ENCODE data around the gene ULBP1. TPM values are rescaled to one million over a fixed set of nuclear protein-coding genes. Genes with fewer than 3 reads are reported as not detected.
"Not testable (repeated sequence)": the region's sequence is repeated elsewhere in the genome, so short reads cannot be mapped to it uniquely, and the experiment has no call there.

The ULBP1 gene
- total RNA-seq (ENCODE audit: low replicate concordance), result 0.48 and 8.2 TPM in 2 replicates
- long read RNA-seq, transcript ULBP1-201 (5 exons, 3,142 nt), result major isoform, 31 of 38 reads
- long read RNA-seq, partial matches to known transcripts, result 2 of 38 reads
- long read RNA-seq, other reads (novel, unspliced or antisense), result 5 of 38 reads

- no peaks in the 10 kb centered on the region for H3K36me3 Mint-ChIP-seq
- DNase-seq (ENCODE audit: extremely low spot score, unreplicated experiment), result peak; percentile 82
- peaks cover 100% of the 10 kb centered on the region for H3K27me3 Mint-ChIP-seq
- peak within 1 kb of the TSS; percentile 95 for H3K4me3 Mint-ChIP-seq
- H3K27ac Mint-ChIP-seq, result peak within 1 kb of the TSS; percentile 98
- H3K4me1 Mint-ChIP-seq (ENCODE audit: unreplicated experiment), result peaks cover 16% of the 10 kb centered on the region
- peak; percentile 6 for TF ChIP-seq CTCF (conservative IDR thresholded peaks at IDR 0.05)
- H3K9me3 Mint-ChIP-seq, result no peaks in the 10 kb centered on the region
Observed at GRCh38 chr6:149963462-149964307, at the start of gene ULBP1. Gene ULBP1, plus strand, starts transcription at chr6:149963943. Its CDS starts 107 bp downstream, at chr6:149964050.

- Mint-ChIP-seq H3K4me1 (ENCODE audit: unreplicated experiment) (no peaks in the 10 kb centered on the region), H3K36me3 (no peaks in the 10 kb centered on the region), H3K9me3 (no peaks in the 10 kb centered on the region), H3K27me3 (peaks cover 66% of the 10 kb centered on the region), H3K4me3 (no peak overlapping the region), H3K27ac (no peak overlapping the region)
- no peak for TF ChIP-seq CTCF (conservative IDR thresholded peaks at IDR 0.05)
- DNase-seq (ENCODE audit: extremely low spot score, unreplicated experiment), result peak; percentile 52
Observed at GRCh38 chr6:149915970-149916865, 47.5 kb upstream of the ULBP1 start.

- TF ChIP-seq CTCF (conservative IDR thresholded peaks at IDR 0.05), result no peak
Observed at GRCh38 chr6:149917679-149918078, 46.1 kb upstream of the ULBP1 start.

GRCh38 chr6:149918151-149918905 lies 45.4 kb upstream of the ULBP1 start:
- Mint-ChIP-seq H3K9me3 (no peaks in the 10 kb centered on the region), H3K4me3 (no peak overlapping the region), H3K27me3 (peaks cover 71% of the 10 kb centered on the region), H3K4me1 (ENCODE audit: unreplicated experiment) (peaks cover 5% of the 10 kb centered on the region), H3K36me3 (no peaks in the 10 kb centered on the region), H3K27ac (no peak overlapping the region)
- TF ChIP-seq CTCF (conservative IDR thresholded peaks at IDR 0.05), result no peak
- peak; percentile 56 for DNase-seq (ENCODE audit: extremely low spot score, unreplicated experiment)

More at GRCh38 chr6:149917679-149918078, 46.1 kb upstream of the ULBP1 start:
- Mint-ChIP-seq H3K27ac (no peak overlapping the region), H3K4me1 (ENCODE audit: unreplicated experiment) (no peaks in the 10 kb centered on the region), H3K36me3 (no peaks in the 10 kb centered on the region), H3K4me3 (no peak overlapping the region), H3K9me3 (no peaks in the 10 kb centered on the region), H3K27me3 (peaks cover 71% of the 10 kb centered on the region)
- peak; percentile 36 for DNase-seq (ENCODE audit: extremely low spot score, unreplicated experiment)

GRCh38 chr6:149919126-149919833 lies 44.5 kb upstream of the ULBP1 start:
- not testable (repeated sequence) for H3K4me1 Mint-ChIP-seq (ENCODE audit: unreplicated experiment); H3K4me3 Mint-ChIP-seq; H3K27ac Mint-ChIP-seq; H3K9me3 Mint-ChIP-seq; H3K36me3 Mint-ChIP-seq
- H3K27me3 Mint-ChIP-seq, result peaks cover 71% of the 10 kb centered on the region
- DNase-seq (ENCODE audit: extremely low spot score, unreplicated experiment), result peak; percentile 45
